ENCODE measurements around the gene KDELR3. TPM values are rescaled to one million over a fixed set of nuclear protein-coding genes. Genes with fewer than 3 reads are reported as not detected.

Gene KDELR3
- total RNA-seq, 1 experiment from 2014 or later, result 33.1 TPM

- H4K20me1 ChIP-seq (ENCODE audit: insufficient read depth), result no peaks in the 10 kb centered on the region
- ChIA-PET POLR2A (no interaction called here), CTCF (interaction anchor here (1.9 kb wide), 1 partner anchor 11 kb away, joined by 5 read pairs; no protein-coding TSS in a partner anchor), RAD21 (ENCODE audit: low non-redundant PET in 1 of 2, low total read pairs in 2 of 2, uncharacterized antibody in 2 of 2, unreplicated experiment in 2 of 2) (interaction anchor here in 1 of 2 experiments (0.5 kb wide), 1 partner anchor 67 kb away, joined by 3 read pairs; no protein-coding TSS in a partner anchor)
- no peak overlapping the region for H3K4me3 ChIP-seq (replicated peaks in 1 of 2; ENCODE audit: low read depth in 1 of 2, low read length in 2 of 2)
- intact Hi-C loops (cut with micrococcal nuclease), result no loop called here
- no TSS peak for BruUV-seq (replicated peaks)
- ATAC-seq (no peak), DNase-seq (ENCODE audit: low read depth, low spot score) (no peak)
- no peak for TF ChIP-seq EZH2phosphoT487 (IDR thresholded peaks at IDR 0.05; ENCODE audit: borderline replicate concordance)
- TF ChIP-seq ZNF274 (IDR thresholded peaks at IDR 0.05; ENCODE audit: low read depth, low read length), result no peak
- no peak for TF ChIP-seq CEBPB (IDR thresholded peaks at IDR 0.05; ENCODE audit: low read depth)
- TF ChIP-seq ZBTB33 (IDR thresholded peaks at IDR 0.05; ENCODE audit: extremely low read depth, insufficient replicate concordance, low read length), result no peak
- TF ChIP-seq MAX (IDR thresholded peaks at IDR 0.05), result no peak
- TF ChIP-seq TCF7L2 (IDR thresholded peaks at IDR 0.05; ENCODE audit: borderline replicate concordance, extremely low read depth, insufficient read depth, insufficient read length), result no peak
- no peak for TF ChIP-seq SP1 (IDR thresholded peaks at IDR 0.05; ENCODE audit: low read depth)
- no peak for TF ChIP-seq ELF1 (IDR thresholded peaks at IDR 0.05; ENCODE audit: borderline replicate concordance, low read depth)
- TF ChIP-seq SRF (IDR thresholded peaks at IDR 0.05; ENCODE audit: low read depth), result no peak
- TF ChIP-seq CTCF (IDR thresholded peaks at IDR 0.05 in 2 of 3, conservative IDR thresholded peaks at IDR 0.05 in 1 of 3; ENCODE audit: borderline replicate concordance in 1 of 3, insufficient read depth in 1 of 3, low read depth in 2 of 3, low read length in 2 of 3), result no peak
- no peak for TF ChIP-seq RAD21 (IDR thresholded peaks at IDR 0.05; ENCODE audit: low read depth)
- TF ChIP-seq ATF3 (IDR thresholded peaks at IDR 0.05), result no peak
- TF ChIP-seq CBX3 (IDR thresholded peaks at IDR 0.05; ENCODE audit: low read depth), result no peak
- no peak for TF ChIP-seq SIN3A (IDR thresholded peaks at IDR 0.05; ENCODE audit: low read depth)
- no peak for TF ChIP-seq YY1 (IDR thresholded peaks at IDR 0.05; ENCODE audit: extremely low read depth, insufficient replicate concordance, low read depth, low read length)
- no peak for TF ChIP-seq FOSL1 (IDR thresholded peaks at IDR 0.05; ENCODE audit: low read depth)
- no peak for TF ChIP-seq EGR1 (IDR thresholded peaks at IDR 0.05; ENCODE audit: low read depth)
- no peak for TF ChIP-seq POLR2A (IDR thresholded peaks at IDR 0.05; ENCODE audit: borderline replicate concordance, extremely low read depth, insufficient read depth, insufficient read length)
- TF ChIP-seq REST (IDR thresholded peaks at IDR 0.05; ENCODE audit: low read depth), result no peak
- TF ChIP-seq JUND (IDR thresholded peaks at IDR 0.05), result no peak
- H3K27ac ChIP-seq (ENCODE audit: low read depth, low read length), result no peak overlapping the region
- H3K36me3 ChIP-seq (ENCODE audit: control insufficient read depth in 1 of 2, insufficient read depth in 2 of 2, low read length in 2 of 2), result no peaks in the 10 kb centered on the region
- H3K79me2 ChIP-seq (ENCODE audit: insufficient read depth, low read length), result no peaks in the 10 kb centered on the region
- no peak overlapping the region for H3K9ac ChIP-seq (ENCODE audit: low read length)
- no peak overlapping the region for H2AFZ ChIP-seq (ENCODE audit: low read depth, low read length, poor library complexity, severe bottlenecking)
- H3K4me1 ChIP-seq (ENCODE audit: control insufficient read depth in 1 of 2, insufficient read depth in 2 of 2, low read length in 2 of 2), result peaks cover 8 to 31% of the 10 kb centered on the region in 2 experiments
- H3K9me2 ChIP-seq (ENCODE audit: insufficient read depth), result no peaks in the 10 kb centered on the region
- H3K27me3 ChIP-seq (ENCODE audit: insufficient read depth, low read length), result no peaks in the 10 kb centered on the region
- no peaks in the 10 kb centered on the region for H3K9me3 ChIP-seq (ENCODE audit: control insufficient read depth in 1 of 2, insufficient read depth in 1 of 2, low read depth in 1 of 2, low read length in 2 of 2)
- H3K4me2 ChIP-seq (ENCODE audit: low read length), result no peak overlapping the region
These were observed 43.3 kb upstream of the KDELR3 start for GRCh38 chr22:38424525-38425080.

Measured in HCT116 (cell line).